Measurements from ENCODE around the gene SDF4.

SDF4 gene

DNA sequence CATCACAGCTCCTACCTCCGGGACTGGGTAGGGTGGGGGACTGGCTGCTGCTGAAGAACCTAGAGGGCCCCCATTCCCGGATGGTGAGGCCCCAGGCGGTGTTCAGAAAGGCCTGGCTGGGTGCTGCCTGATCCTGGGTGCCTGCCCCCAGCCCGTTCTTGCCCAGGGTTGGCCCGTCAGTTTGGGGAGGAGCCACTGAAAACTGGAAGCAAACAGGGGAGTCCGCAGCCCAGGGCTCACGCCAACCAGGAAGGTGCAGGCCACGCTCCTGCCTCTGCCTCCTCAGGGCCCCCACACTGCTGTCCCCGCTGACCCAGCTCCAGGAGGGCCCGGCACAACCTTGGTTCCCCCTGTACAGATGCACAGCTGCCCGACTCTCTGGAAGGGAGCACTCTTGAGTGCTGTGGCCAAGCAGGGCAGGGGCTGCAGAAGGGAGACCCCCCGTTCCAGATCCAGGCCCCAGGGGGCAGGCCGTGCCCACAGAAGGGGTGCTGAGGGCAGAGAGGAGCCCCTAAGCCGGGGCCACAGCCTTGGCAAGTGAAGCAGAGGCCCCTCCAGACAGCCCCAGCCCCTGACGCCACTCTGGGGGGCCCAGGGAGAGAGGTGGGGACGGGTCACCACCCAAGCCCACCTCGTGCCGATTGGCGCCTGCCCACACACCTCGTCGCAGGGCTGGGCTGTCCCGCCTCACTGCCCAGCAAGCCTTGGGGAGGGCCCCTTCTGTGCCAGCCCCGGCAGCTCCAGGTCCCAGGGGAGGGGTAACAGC is 9.2 kb upstream of the SDF4 start:
- DNase-seq, result no peak

DNA sequence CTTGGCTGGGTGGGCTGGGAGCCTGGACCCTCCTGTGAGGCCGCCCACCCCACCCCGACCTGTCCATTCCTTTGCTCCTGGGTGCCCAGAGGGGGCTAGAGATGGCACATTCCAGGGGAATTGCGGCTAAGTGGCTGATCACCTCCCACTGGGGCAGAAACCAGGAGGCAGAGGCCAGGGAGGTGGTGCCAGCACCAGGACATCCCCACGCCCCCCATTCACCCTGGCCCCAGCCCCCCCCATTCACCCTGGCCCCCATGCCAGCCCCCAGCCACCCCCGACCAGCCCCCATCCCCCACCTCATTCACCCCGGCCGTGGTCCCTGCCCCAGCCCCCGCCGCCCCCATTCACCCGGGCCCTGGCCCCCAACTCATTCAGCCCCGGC is 8.5 kb upstream of the SDF4 start:
- no peak for DNase-seq

DNA sequence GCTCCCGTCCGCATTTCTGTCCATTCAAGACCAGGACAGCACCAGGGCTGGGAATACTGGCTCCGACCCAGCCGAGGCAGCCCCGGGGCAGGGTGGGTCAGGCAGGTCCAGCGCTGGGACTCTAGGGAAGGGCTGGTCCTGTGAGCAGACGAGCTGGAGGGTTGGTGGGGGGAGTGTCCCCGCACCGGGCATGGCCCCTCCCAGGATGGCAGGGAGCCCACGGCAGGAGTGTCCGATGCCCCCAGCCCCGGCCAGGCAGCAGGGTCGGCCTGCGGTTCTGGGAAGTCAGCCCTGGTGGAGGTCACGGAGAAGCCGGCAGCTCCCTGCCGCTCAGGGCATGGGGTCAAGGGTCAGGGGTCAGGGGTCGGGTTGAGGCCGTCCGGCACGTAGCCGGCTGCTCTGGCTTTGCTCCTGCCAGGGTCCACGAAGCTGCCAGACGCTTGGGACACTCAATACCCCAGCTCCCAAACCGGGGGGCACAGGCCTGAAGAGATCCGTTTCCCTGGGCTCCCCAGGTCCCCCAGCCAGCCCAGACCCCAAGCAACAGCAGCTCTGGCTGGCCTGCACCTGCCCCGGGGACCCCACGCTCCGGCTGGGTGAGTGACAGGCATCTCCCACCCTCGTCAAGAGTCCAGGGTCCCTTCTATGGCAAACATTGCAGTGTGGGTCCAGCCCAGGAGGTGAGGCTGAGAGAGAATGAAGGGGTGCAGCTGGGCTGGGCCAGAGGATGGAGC is 8.0 kb upstream of the SDF4 start:
- no peak for DNase-seq

DNA sequence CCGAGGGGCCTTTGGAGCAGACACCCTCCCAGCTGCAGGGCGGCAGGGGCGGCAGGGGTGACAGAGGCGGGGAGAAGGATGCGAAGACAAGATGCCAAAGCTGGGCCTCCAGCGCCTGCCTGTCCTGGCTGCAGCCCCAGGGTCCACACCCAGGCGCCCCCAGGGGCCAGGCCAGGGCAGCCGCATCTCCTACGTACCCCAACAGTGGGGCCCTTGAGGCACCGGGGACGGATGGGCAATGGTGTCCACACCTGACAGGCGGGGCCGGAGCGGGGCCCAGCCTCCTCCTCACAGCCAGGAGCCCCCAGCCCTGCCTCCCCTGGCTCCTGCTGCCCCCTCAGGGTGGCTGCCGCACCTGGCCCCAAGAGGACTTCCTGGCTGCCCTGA is 7.4 kb upstream of the SDF4 start:
- no peak for DNase-seq

DNA sequence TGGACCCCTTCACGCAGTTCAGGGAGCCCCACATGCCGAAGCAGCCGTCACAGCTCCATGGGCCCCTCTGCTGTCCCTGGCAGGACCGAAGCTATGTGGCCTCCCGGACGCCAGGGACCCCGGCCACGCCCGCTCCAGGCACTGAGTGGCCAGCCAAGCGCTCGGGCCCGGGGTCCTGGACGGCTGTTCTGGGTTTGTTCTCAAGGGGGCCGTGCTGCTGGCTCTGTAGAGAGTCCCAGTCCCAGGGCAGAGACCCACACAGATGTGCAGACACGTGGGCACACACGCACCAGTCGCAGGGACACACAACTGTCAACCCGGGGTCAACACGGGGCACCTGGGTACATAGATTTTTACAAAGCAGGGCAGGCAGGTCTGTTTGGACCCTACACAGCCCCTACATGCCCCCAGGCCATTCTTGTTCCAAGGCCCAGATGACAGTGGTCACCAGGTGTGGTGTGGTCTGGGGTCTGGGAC is 6.9 kb upstream of the SDF4 start:
- no peak for DNase-seq

DNA sequence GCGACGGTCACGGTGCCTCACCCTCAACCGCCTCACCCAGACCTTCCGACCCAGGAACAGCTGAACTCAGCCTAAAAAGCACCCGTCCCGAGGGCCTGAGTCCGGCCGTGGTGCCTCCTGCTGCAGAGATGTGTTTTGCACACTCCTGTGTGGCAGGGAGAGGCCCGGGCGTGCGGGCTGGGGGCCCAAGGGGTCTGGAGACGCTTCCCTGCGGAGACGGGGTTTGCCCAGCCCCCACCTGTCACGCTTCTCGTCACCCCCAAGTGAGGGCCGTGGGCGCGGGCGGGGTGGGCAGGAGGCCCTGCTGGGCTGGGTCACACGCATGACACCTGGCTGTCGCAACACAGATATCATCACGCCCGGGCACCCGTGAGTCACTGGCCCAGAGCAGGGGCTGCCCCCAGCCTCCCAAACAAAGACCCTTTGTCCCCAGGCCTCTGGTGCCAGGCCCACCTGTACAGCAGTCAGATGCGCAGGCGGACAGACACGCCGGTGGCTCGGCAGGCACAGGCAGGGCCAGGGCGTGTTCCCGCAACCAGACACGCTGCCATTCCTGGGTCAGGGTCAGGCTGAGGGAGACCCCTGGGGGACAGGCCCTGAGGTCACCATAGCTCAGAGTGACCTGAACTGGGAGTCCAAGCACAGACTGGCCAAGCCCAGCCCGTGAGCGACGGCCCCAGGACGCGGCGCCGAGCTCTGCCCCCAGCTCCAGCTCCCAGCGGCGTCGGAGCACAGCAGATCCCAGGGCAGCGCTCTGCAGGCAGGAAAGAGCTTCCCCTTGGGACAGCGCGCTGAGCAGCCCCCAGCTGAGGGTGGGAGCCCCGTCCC is 6.3 kb upstream of the SDF4 start:
- DNase-seq, result no peak

DNA sequence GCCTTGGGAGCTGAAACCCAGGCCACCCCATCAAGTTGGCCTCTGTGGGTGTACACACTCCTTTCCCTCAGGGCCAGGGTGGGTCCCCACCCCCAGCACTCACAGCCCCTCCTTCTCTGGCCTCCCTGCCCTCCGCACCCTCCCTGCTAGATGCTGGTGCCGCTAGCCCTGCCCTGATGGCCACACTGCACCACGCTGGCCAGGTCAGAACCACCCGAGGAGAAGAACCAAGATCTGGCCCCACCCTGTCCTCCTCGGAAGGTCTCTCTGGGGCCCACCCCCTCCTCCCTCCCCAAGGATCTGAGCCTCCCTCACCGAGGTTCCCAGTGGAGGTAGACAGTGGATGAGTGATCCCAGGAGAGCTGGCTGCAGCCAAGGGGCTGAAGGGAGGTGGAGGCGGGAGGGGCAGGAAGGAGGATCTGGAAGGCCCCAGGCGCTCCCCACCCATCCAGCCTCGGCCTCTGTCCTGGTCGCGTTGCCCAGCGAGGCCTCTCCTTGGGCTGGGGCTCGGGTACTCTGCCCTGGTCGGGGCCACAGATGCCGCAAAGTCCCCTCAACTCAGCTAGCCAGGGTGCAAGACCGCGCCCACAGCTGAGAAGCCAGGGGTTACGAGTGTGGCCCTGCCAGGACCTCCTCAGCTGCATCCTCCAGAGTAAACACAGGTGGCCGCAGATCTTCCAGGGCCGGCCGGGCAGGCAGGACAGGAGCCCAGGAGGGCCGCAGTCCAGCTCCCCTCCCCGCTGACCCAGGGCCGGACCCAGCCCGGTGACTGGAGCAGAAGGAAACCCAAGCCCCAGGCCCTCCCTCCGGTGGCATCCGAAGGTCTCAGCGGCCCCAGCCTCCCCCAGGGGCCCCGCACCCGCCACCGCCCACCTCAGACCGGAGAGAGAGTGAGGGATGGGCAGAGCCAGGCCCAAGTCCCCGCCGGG is 5.4 kb upstream of the SDF4 start:
- no peak for DNase-seq

DNA sequence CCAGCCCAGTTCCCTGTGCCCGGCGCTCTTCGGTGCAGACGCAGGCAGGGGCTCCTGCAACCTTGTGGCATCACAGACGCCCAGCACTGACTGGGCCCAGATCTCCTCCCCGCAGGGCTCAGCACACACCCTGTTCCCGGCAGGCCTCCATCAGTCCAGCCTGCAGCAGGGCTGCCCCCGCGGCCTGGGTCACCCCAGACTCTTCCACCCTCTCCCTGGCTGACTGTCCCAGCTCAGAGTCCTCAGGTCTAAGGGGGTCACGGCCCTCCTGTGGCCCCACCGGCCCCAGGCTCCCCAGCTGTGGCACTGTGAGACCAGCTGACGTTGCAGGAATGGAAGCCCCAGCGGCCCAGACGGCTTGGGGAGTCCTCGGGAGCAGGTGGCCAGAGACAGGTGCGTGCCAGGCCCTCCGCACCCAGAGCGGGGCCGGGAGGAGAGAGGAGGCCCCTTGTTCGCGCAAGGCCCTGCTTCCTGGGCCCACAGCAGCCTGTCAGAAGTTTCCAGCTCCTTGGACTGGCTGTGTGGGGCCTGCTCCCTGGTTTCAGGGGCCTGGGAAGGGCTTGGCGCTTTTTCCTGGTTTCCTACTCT is 4.5 kb upstream of the SDF4 start:
- DNase-seq, result no peak

DNA sequence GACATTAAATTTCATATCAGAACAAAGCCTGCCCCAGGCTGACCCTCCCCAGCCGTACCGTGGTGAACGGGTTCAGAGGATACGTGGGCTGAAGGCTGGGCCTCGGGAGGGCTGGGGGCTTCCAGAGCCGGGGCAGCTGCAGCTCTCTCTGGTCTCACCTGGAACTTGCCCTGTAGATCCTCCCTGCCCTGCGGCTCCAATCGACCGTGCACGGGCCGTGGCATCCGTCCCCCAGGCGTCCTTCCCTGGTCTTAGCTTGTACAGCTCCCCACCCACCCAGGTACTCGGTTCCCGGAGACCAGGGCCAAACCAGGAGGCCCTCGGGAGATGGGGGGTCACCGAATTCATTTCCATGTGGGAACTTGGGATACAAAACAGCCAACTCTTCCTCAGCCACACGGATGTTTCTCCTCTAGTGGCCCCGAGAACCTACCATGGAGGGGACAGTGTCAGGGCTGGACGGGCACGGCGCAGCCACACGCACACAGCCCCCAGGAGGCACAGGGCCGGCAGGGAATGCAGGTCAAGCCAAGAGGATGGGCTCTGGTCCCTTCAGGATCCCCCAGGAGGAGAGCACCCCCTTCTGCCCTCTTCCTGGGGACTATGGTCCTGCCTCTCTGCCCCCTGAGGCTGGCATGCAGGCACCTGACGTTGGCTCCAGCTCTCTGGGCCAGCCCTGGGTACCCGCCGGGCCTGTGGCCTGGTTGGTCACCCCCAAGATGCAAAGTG is 3.4 kb upstream of the SDF4 start:
- no peak for DNase-seq

DNA sequence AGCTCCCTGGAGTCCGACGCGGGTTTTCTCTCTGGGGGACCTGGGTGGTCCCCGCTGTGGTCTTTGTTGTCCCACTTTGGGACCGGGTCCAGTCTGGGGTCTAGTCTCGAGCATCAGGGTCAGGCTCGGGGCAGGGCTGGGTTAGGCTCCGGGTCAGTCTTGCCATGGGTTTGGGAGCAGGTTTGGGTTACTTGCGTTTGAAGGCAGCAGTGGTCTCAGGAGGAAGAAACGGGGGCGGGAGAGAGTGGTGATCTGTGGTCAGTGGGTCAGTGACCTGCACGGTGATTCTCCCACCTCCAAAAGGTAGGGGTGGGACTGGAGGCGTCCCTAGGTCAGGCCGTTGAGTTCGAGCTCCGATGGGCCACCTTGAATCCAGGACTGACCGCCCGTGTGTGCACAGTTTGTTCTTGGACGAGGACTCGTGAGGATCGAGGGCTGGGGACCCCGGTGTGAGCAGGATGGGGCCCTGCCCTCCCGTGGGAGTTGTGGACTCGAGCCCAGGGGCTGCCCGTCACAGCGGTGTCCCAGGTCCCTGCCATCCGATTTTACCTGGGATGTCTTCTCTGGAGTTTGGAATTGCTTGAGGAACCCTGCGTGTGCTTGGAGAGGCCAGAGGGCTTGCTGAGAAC is 2.5 kb upstream of the SDF4 start:
- DNase-seq, result no peak

DNA sequence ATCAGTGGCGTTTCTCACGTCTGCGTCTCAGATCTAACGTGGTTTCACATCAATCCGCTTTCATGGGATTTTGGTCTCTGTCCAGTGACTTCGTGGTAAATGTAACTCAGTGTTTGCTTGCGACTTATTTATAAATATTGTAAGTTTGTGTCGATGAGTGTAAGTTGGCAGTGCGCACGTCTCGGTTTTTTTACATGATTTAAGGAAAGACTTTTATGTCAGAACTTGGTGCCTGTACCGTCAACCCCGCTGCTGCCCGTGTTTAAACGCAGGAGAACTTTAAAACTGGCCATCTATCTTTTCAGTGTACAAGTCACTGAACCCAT is 1.7 kb upstream of the SDF4 start:
- DNase-seq, result no peak

DNA sequence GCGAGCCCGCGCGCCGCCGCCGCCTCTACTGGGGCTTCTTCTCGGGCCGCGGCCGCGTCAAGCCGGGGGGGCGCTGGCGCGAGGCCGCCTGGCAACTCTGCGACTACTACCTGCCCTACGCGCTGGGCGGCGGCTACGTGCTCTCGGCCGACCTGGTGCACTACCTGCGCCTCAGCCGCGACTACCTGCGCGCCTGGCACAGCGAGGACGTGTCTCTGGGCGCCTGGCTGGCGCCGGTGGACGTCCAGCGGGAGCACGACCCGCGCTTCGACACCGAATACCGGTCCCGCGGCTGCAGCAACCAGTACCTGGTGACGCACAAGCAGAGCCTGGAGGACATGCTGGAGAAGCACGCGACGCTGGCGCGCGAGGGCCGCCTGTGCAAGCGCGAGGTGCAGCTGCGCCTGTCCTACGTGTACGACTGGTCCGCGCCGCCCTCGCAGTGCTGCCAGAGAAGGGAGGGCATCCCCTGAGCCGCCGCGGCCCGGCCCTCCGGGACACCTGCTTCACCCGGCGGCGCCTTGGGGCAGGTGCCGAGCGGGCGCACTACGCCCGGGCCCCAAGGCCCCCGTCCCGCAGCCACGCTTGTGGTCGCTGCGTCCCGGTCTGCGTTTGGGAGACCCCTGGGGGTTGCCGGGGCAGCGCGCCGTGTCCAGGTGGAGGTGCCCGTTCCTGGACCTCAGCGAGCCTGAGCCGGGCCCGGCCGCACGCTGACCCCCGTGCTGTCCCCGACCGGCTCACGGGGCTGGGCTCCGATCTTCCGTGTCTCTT is 1.2 kb upstream of the SDF4 start:
- DNase-seq, result no peak

DNA sequence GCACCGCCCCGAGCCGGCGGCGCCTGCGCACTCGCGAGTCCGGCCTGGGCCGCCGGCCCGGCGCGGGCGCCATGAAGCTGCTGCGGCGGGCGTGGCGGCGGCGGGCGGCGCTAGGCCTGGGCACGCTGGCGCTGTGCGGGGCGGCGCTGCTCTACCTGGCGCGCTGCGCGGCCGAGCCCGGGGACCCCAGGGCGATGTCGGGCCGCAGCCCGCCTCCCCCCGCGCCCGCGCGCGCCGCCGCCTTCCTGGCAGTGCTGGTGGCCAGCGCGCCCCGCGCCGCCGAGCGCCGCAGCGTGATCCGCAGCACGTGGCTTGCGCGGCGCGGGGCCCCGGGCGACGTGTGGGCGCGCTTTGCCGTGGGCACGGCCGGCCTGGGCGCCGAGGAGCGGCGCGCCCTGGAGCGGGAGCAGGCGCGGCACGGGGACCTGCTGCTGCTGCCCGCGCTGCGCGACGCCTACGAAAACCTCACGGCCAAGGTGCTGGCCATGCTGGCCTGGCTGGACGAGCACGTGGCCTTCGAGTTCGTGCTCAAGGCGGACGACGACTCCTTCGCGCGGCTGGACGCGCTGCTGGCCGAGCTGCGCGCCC is 501 bp upstream of the SDF4 start, which contains the start of gene B3GALT6:
TSS of gene B3GALT6 (plus strand) at position 30 of the 588 bp plus-strand sequence. CDS start at position 72, 42 bp downstream.
- no peak for DNase-seq

DNA sequence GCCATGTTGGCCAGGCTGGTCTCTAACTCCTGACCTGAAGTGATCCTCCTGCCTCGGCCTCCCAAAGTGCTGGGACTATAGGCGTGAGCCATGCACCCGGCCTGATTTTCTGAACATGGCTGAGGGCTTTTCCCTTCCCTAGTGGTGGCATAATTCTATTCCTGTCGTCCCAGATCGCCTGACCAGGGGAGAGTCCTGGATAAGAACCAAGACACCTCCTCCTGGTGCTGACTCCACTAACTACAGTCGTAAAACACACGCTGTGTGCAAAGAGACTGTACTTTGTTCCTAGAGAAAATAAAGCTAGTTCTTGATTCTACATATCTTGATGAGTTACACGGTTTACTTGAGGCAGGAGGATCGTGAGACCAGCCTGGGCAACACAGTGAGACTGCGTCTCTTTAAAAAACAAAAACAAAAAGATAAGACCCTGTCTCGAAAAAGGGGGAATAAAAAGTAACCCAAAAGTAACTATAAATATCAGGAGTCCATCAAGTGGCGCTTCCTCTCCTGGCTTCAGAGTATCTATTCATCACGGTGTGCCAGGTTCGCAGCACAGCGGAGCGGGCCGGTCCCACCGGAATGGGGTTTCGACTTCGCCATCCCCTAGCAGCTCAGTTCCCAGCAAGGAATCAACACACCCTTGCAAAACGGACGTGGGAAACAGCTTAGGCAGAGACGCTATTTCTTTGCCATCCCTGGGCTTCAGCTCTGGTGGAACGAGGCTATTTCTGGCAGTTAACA is 973 bp downstream of the SDF4 start:
- no peak for DNase-seq

DNA sequence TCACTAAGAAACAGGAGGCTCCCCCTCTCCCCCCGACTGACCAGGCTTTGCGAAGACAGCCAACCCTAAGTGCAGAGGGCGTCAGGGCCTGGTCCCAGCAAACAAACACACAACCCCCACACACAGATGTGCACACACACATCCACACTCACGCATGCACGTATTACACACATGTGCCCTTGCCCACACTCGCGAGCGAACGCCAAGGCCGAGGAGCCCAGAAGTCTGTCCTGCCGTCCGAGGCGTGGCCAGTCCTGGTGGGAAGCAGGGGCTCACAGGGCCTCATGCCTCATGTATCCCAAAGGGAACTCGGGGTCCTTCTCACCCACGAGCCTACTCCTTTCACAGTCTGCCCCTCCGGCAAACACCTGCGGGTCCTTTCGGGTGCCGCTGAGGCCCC is 2.0 kb downstream of the SDF4 start:
- no peak for DNase-seq

DNA sequence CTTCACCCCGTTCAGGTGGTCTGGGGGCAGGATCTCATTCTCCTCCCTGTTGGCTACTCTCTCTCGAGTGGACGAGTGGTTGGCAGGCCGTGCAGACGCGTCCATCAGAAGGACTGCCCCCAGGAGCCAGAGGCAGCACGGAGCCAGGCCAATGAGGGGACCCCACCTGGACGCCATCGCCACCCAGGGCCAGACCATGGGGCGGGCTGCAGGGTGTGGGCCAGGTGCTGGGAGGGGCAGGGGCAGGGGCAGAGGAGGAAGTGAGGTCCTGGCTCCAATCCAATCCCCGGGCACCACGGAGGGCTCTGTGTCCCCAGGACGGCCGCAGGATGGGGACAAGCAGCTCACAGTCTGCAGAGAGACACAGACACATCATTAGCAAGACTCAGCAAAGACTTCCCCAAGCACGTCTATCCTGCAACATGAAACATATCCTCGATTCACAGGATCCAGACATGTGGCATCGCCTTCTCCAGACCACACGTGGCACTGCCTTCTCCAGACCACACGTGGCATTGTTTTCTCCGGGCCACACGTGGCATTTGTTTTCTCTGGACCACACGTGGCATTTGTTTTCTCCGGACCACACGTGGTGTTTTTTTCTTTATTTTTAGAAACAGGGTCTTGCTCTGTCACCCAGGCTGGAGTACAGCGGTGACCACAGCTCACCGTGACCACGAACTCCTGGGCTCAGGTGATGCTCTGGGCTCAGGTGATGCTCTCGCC is 3.0 kb downstream of the SDF4 start:
- no peak for DNase-seq

DNA sequence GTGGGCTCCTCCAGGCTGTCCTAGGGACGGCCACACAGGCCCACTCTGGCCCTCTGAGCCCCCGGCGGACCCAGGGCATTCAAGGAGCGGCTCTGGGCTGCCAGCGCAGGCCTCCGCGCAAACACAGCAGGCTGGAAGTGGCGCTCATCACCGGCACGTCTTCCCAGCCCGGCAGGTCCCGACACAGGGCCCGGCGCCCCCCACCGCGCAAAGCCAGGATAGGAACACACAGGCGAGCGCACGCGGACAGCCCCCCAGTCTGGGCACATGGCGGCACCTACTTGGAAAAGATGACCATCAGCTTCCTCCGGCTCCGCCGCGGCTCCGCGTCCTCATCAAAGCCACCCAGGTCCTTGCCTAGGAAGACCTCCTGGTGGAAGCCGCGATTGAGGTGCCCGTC is 3.6 kb downstream of the SDF4 start:
- no peak for DNase-seq

DNA sequence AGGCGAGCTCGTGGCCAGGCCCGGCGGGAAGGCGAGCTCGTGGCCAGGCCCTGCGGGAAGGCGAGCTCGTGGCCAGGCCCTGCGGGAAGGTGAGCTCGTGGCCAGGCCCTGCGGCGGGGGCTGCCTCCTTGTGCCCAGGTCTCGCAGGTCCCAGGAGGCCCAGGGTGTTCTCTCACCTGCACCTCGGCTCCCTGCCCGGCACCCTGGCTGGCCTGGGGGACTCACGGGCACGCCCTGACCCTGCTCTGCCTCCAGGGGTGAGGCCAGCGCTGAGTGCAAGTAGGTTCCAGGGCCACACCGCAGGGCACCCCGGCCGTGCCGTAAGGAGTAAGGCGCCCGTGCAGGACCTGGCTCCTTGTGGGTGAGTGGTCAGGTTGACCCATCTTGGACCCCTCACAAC is 4.4 kb downstream of the SDF4 start:
- DNase-seq, result no peak

Data from activated naive CD4-positive, alpha-beta T cell treated with Interleukin-2 at 50 U/mL for 16 hours (primary cell).